Thyroid gland (tissue), 4 donors: ENCODE results near the gene CDH23.

ENCODE experiments used
- CTCF ChIP-seq, 6 experiments: fragments of 200-600 bp in 3 of 6; fragments of 450-650 bp in 3 of 6; sonication (generic) in 3 of 6; IDR thresholded peaks; one replicate each; pipeline ENCODE4 v1.5.1; 2016 to 2019; ENCODE audit warnings: antibody characterized with exemption in 6 of 6, mild to moderate bottlenecking in 2 of 6, inconsistent platforms in 1 of 6, moderate library complexity in 1 of 6
- POLR2A ChIP-seq, 2 donors: fragments of 450-650 bp; IDR thresholded peaks; one replicate each; pipeline ENCODE4 v1.6.1; 2017; ENCODE audit warnings: antibody characterized with exemption in 2 of 2, mild to moderate bottlenecking in 2 of 2, moderate library complexity in 1 of 2

DNA sequence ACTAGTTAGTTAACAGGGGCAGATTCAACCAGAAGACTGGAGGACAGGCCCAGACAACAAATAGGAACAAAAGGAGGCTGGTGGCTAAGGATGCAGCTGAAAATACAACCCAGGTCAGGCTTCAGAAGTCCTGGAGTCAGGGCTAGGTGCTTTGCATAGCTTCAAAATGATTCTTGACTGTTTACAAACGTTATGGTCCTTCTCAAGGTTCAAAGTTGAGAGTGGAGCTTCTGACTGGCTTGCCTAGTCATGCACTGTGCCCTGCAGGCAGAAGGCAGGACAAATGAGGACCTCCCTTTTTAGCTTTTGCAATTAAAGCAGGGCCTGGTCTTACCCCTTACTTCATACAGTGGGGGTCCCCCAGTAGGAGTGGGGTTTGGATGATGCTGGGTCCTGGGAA, 4.4 kb upstream of the CDH23 start:
- TF ChIP-seq CTCF (IDR thresholded peaks at IDR 0.05) (no peak), POLR2A (IDR thresholded peaks at IDR 0.05) (no peak)
